Suprapubic skin (tissue), 4 donors: ENCODE measurements around the gene RHBDL3. TPM values are rescaled to one million over a fixed set of nuclear protein-coding genes. Genes with fewer than 3 reads are reported as not detected.
A peak's percentile ranks its signal among the peaks of the same experiment; 100 is the strongest.

Source experiments
- DNase-seq, 2 donors: peaks; one replicate each; pipeline ENCODE4 v3.0.0-alpha.2; 2019; ENCODE audit warnings: low spot score in 2 of 2
- H3K27ac ChIP-seq: fragments of 200-600 bp; sonication (generic); one replicate; pipeline ENCODE4 v1.5.1; 2019
- H3K27me3 ChIP-seq: fragments of 200-600 bp; sonication (generic); one replicate; pipeline ENCODE4 v1.5.1; 2019
- H3K36me3 ChIP-seq: fragments of 200-600 bp; sonication (generic); one replicate; pipeline ENCODE4 v1.5.1; 2019
- H3K4me1 ChIP-seq: fragments of 200-600 bp; sonication (generic); one replicate; pipeline ENCODE4 v1.5.1; 2019
- H3K4me3 ChIP-seq: fragments of 200-600 bp; sonication (generic); one replicate; pipeline ENCODE4 v1.5.1; 2019; ENCODE audit warnings: mild to moderate bottlenecking
- H3K9me3 ChIP-seq: fragments of 200-600 bp; sonication (generic); one replicate; pipeline ENCODE4 v1.5.1; 2019
- CTCF ChIP-seq, 2 donors: fragments of 200-600 bp in 1 of 2; fragments of 450-650 bp in 1 of 2; sonication (generic) in 1 of 2; IDR thresholded peaks; one replicate each; pipeline ENCODE4 v1.5.1; 2016 to 2019; ENCODE audit warnings: antibody characterized with exemption in 2 of 2, mild to moderate bottlenecking in 1 of 2, moderate library complexity in 1 of 2
- EP300 ChIP-seq: sonication (generic); formaldehyde crosslinking; IDR thresholded peaks from one replicate; pipeline ENCODE4 v1.6.1; 2017; ENCODE audit warnings: antibody characterized with exemption
- POLR2A ChIP-seq, 2 donors: fragments of 450-650 bp; IDR thresholded peaks; one replicate each; pipeline ENCODE4 v1.6.1; 2017; ENCODE audit warnings: antibody characterized with exemption in 2 of 2, mild to moderate bottlenecking in 2 of 2, moderate library complexity in 2 of 2
- POLR2AphosphoS5 ChIP-seq, 3 donors: sonication (generic); formaldehyde crosslinking; IDR thresholded peaks; one replicate each; pipeline ENCODE4 v1.6.1; 2017; ENCODE audit warnings: antibody characterized with exemption in 3 of 3
- WGBS: methylation state at CpG from one replicate; pipeline ENCODE4 v1.1.5; 2018; 5-methylcytosine and 5-hydroxymethylcytosine counted together
- total RNA-seq, 4 donors: library from RNA; depleted of rRNA; stranded (reverse); fragments of >200 nt; gene quantifications; one replicate each; pipeline ENCODE4 v1.1.0, GENCODE V29; 2016

The RHBDL3 gene
- total RNA-seq, 4 donors from 2014 or later: 0.31 to 1.7 (median 0.34) TPM; not detected in 1

GRCh38 chr17:32266389-32267301 lies 1.0 kb downstream of the RHBDL3 start:
- no peak for TF ChIP-seq POLR2A (IDR thresholded peaks at IDR 0.05)
- TF ChIP-seq CTCF (IDR thresholded peaks at IDR 0.05): no peak
- TF ChIP-seq POLR2AphosphoS5 (IDR thresholded peaks at IDR 0.05): no peak
- no peak for TF ChIP-seq EP300
- Histone ChIP-seq H3K27ac (no peak overlapping the region), H3K27me3 (peaks cover 46% of the 10 kb centered on the region), H3K9me3 (no peaks in the 10 kb centered on the region), H3K4me1 (peaks cover 29% of the 10 kb centered on the region), H3K36me3 (no peaks in the 10 kb centered on the region), H3K4me3 (peak overlapping the region; percentile 81)
- DNase-seq: no peak
- whole genome bisulfite sequencing: under 1% methylated on average over 20 of the region's 78 CpGs

GRCh38 chr17:32267690-32268205 lies 2.1 kb downstream of the RHBDL3 start:
- peaks cover 29% of the 10 kb centered on the region for H3K4me1 ChIP-seq
- WGBS: 19% methylated on average over 10 of the region's 10 CpGs
- no peak overlapping the region for H3K27ac ChIP-seq
- no peak for DNase-seq
- TF ChIP-seq CTCF (IDR thresholded peaks at IDR 0.05) (no peak), POLR2AphosphoS5 (IDR thresholded peaks at IDR 0.05) (no peak), EP300 (no peak), POLR2A (IDR thresholded peaks at IDR 0.05) (no peak)
- no peaks in the 10 kb centered on the region for H3K36me3 ChIP-seq
- no peaks in the 10 kb centered on the region for H3K9me3 ChIP-seq
- no peak overlapping the region for H3K4me3 ChIP-seq
- peaks cover 46% of the 10 kb centered on the region for H3K27me3 ChIP-seq

DNA sequence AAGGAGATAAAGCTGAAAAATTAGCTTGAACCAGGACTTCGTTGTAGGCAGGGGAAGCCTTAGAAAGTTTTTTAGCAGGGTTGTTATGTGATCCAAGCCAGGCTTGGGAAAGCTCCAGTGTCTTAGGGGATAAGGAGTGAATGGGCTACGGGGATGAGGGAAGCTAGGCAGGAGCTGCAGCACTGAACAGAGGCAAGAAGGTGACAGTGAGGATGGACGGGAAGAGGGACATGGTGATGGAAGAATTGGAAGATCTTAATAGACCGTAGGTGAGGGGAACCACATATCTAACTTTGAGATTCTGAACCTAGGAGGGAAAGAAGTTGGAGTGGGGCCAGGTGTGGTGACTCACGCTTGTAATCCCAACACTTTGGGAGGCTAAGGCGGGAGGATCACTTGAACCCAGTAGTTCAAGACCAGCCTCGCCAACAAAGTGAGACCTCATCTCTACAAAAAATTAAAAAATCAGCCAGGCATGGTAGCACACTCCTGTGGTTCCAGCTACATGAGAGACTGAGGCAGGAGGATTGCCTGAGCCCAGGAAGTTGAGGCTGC lies 3.2 kb downstream of the RHBDL3 start:
- Histone ChIP-seq H3K36me3 (no peaks in the 10 kb centered on the region), H3K9me3 (no peaks in the 10 kb centered on the region), H3K4me1 (peaks cover 29% of the 10 kb centered on the region), H3K27me3 (peaks cover 44% of the 10 kb centered on the region), H3K4me3 (no peak overlapping the region), H3K27ac (no peak overlapping the region)
- DNase-seq: no peak
- 70% methylated on average over 7 of the region's 7 CpGs for WGBS
- TF ChIP-seq POLR2AphosphoS5 (IDR thresholded peaks at IDR 0.05) (no peak), POLR2A (IDR thresholded peaks at IDR 0.05) (no peak), EP300 (no peak), CTCF (IDR thresholded peaks at IDR 0.05) (no peak)

GRCh38 chr17:32269377-32269776 lies 3.7 kb downstream of the RHBDL3 start:
- WGBS: 46% methylated on average over 11 of the region's 11 CpGs
- no peak for DNase-seq
- H3K27me3 ChIP-seq: peaks cover 40% of the 10 kb centered on the region

More at GRCh38 chr17:32269377-32269776, 3.7 kb downstream of the RHBDL3 start:
- Histone ChIP-seq H3K4me3 (no peak overlapping the region), H3K9me3 (no peaks in the 10 kb centered on the region), H3K27ac (no peak overlapping the region), H3K4me1 (peaks cover 29% of the 10 kb centered on the region), H3K36me3 (no peaks in the 10 kb centered on the region)
- TF ChIP-seq POLR2AphosphoS5 (IDR thresholded peaks at IDR 0.05) (no peak), POLR2A (IDR thresholded peaks at IDR 0.05) (no peak), CTCF (IDR thresholded peaks at IDR 0.05) (no peak), EP300 (no peak)
